Measurements from ENCODE around the gene PGM2L1.

Gene PGM2L1

GRCh38 chr11:74398244-74399159, at the start of gene PGM2L1:
Gene PGM2L1, minus strand, starts transcription at chr11:74398433. Its CDS starts 272 bp downstream, at chr11:74398161.
- TF ChIP-seq CTCF (IDR thresholded peaks at IDR 0.05) (no peak), ZFX (IDR thresholded peaks at IDR 0.05; ENCODE audit: borderline replicate concordance) (no peak)
- peak within 1 kb of the TSS; percentile 63 for H3K27ac ChIP-seq

- H3K27ac ChIP-seq: no peak overlapping the region
- TF ChIP-seq CTCF (IDR thresholded peaks at IDR 0.05) (no peak), ZFX (IDR thresholded peaks at IDR 0.05; ENCODE audit: borderline replicate concordance) (no peak)
Observed at GRCh38 chr11:74447720-74448119, 49.5 kb upstream of the PGM2L1 start.

- TF ChIP-seq ZFX (IDR thresholded peaks at IDR 0.05; ENCODE audit: borderline replicate concordance) (no peak), CTCF (IDR thresholded peaks at IDR 0.05) (no peak)
- no peak overlapping the region for H3K27ac ChIP-seq
Observed at GRCh38 chr11:74446532-74446938, 48.3 kb upstream of the PGM2L1 start.

- H3K27ac ChIP-seq: peak overlapping the region; percentile 58
- TF ChIP-seq ZFX (IDR thresholded peaks at IDR 0.05; ENCODE audit: borderline replicate concordance) (no peak), CTCF (IDR thresholded peaks at IDR 0.05) (no peak)
Observed at GRCh38 chr11:74444173-74444826, 46.1 kb upstream of the PGM2L1 start.

GRCh38 chr11:74443071-74443864, 45.0 kb upstream of the PGM2L1 start:
- TF ChIP-seq ZFX (IDR thresholded peaks at IDR 0.05; ENCODE audit: borderline replicate concordance) (no peak), CTCF (IDR thresholded peaks at IDR 0.05) (peak; percentile 79)
- peak overlapping the region; percentile 58 for H3K27ac ChIP-seq

- TF ChIP-seq CTCF (IDR thresholded peaks at IDR 0.05) (no peak), ZFX (IDR thresholded peaks at IDR 0.05; ENCODE audit: borderline replicate concordance) (no peak)
- H3K27ac ChIP-seq: peak overlapping the region; percentile 58
Observed at GRCh38 chr11:74442636-74443035, 44.4 kb upstream of the PGM2L1 start.
